Endometrial microvascular endothelial cells (primary cell): ENCODE results near the gene KCTD18. TPM values are rescaled to one million over a fixed set of nuclear protein-coding genes. Genes with fewer than 3 reads are reported as not detected.

Source experiments
- in situ Hi-C: cut with HindIII; loops from 2 replicates; pipeline ENCODE4 v1.10.0; 2017; ENCODE audit warnings: low sequenced_read_pairs, low pct_unique_long_range_greater_than_20kb; ENCODE audit errors: inconsistent ontology term
- total RNA-seq: library from RNA; depleted of rRNA; stranded (reverse); fragments of >200 nt; gene quantifications from one replicate; pipeline ENCODE4 v1.2.3, GENCODE V29; 2015; ENCODE audit errors: inconsistent ontology term

Gene KCTD18
- total RNA-seq, 1 donor from 2014 or later = 6.9 TPM

GRCh38 chr2:200466425-200467418 is 43.1 kb downstream of the KCTD18 start:
- in situ Hi-C loops = no loop called here

- in situ Hi-C loops = no loop called here
Measured at GRCh38 chr2:200463452-200463851, 46.4 kb downstream of the KCTD18 start.

- in situ Hi-C loops = no loop called here
Measured at GRCh38 chr2:200461846-200462710, 47.8 kb downstream of the KCTD18 start.

- in situ Hi-C loops = no loop called here
Measured at GRCh38 chr2:200459101-200459500, 50.8 kb downstream of the KCTD18 start.

GRCh38 chr2:200456567-200456966 is 53.3 kb downstream of the KCTD18 start:
- in situ Hi-C loops = no loop called here

- in situ Hi-C loops = no loop called here
Measured at GRCh38 chr2:200455958-200456421, 53.9 kb downstream of the KCTD18 start.

GRCh38 chr2:200454927-200455801 is 54.7 kb downstream of the KCTD18 start:
- in situ Hi-C loops = no loop called here

GRCh38 chr2:200453853-200454534 is 55.9 kb downstream of the KCTD18 start:
- in situ Hi-C loops = no loop called here

GRCh38 chr2:200453142-200453852 is 56.6 kb downstream of the KCTD18 start:
- in situ Hi-C loops = no loop called here

- in situ Hi-C loops = no loop called here
Measured at GRCh38 chr2:200452377-200452776, 57.5 kb downstream of the KCTD18 start.

- in situ Hi-C loops = no loop called here
Measured at GRCh38 chr2:200451511-200451910, 58.4 kb downstream of the KCTD18 start.

GRCh38 chr2:200450288-200450687 is 59.6 kb downstream of the KCTD18 start:
- in situ Hi-C loops = no loop called here

- in situ Hi-C loops = no loop called here
Measured at GRCh38 chr2:200449149-200449548, 60.7 kb downstream of the KCTD18 start.

- in situ Hi-C loops = no loop called here
Measured at GRCh38 chr2:200448455-200448854, 61.4 kb downstream of the KCTD18 start.

GRCh38 chr2:200447139-200447855 is 62.6 kb downstream of the KCTD18 start:
- in situ Hi-C loops = no loop called here

GRCh38 chr2:200446612-200447011 is 63.3 kb downstream of the KCTD18 start:
- in situ Hi-C loops = no loop called here

GRCh38 chr2:200445284-200445683 is 64.6 kb downstream of the KCTD18 start:
- in situ Hi-C loops = no loop called here
